HG03095 (cell line): ENCODE measurements around the gene KARS1.
"Not testable (repeated sequence)": the region's sequence is repeated elsewhere in the genome, so short reads cannot be mapped to it uniquely, and the experiment has no call there.

ENCODE experiments used
- ATAC-seq: cut with Tn5 transposase; IDR thresholded peaks from one replicate; pipeline ENCODE4 v1.9.1; 2021; ENCODE audit warnings: moderate library complexity; ENCODE audit not compliant: unreplicated experiment

The KARS1 gene

GRCh38 chr16:75626806-75627205, 20.7 kb downstream of the KARS1 start:
- no peak for ATAC-seq

- no peak for ATAC-seq
Measured at GRCh38 chr16:75624921-75625334, 22.5 kb downstream of the KARS1 start.

- peak; percentile 86 for ATAC-seq
Measured at GRCh38 chr16:75622761-75623605, 24.5 kb downstream of the KARS1 start, which contains the start of gene ADAT1. TSS of gene ADAT1 (minus strand) at chr16:75623281. CDS start at chr16:75620799, 2,482 bp downstream.

GRCh38 chr16:75621170-75621477, 26.3 kb downstream of the KARS1 start:
- ATAC-seq, result no peak

- ATAC-seq, result no peak
Measured at GRCh38 chr16:75620326-75621169, 26.9 kb downstream of the KARS1 start.

GRCh38 chr16:75618780-75619179, 28.7 kb downstream of the KARS1 start:
- ATAC-seq, result no peak

- no peak for ATAC-seq
Measured at GRCh38 chr16:75617121-75617520, 30.3 kb downstream of the KARS1 start.

- ATAC-seq, result no peak
Measured at GRCh38 chr16:75616521-75617010, 30.9 kb downstream of the KARS1 start.

- no peak for ATAC-seq
Measured at GRCh38 chr16:75615619-75616018, 31.8 kb downstream of the KARS1 start.

- ATAC-seq, result no peak
Measured at GRCh38 chr16:75614066-75614897, 33.2 kb downstream of the KARS1 start.

GRCh38 chr16:75606507-75606906, 41.0 kb downstream of the KARS1 start:
- ATAC-seq, result no peak

- ATAC-seq, result no peak
Measured at GRCh38 chr16:75603241-75603640, 44.2 kb downstream of the KARS1 start.

- ATAC-seq, result no peak
Measured at GRCh38 chr16:75599452-75600277, 47.8 kb downstream of the KARS1 start.

GRCh38 chr16:75593825-75594820, 53.3 kb downstream of the KARS1 start:
- no peak for ATAC-seq

- ATAC-seq, result no peak
Measured at GRCh38 chr16:75593308-75593707, 54.2 kb downstream of the KARS1 start.

GRCh38 chr16:75591927-75592326, 55.5 kb downstream of the KARS1 start:
- ATAC-seq, result not testable (repeated sequence)

- no peak for ATAC-seq
Measured at GRCh38 chr16:75590920-75591843, 56.3 kb downstream of the KARS1 start.

- ATAC-seq, result no peak
Measured at GRCh38 chr16:75589306-75589705, 58.2 kb downstream of the KARS1 start.
